HK-2 (cell line): Measurements from ENCODE around the gene DIP2C.
"Not testable (repeated sequence)": the region's sequence is repeated elsewhere in the genome, so short reads cannot be mapped to it uniquely, and the experiment has no call there.

Source experiments
- DNase-seq: peaks from one replicate; pipeline ENCODE4 v3.0.0-alpha.2; 2018; ENCODE audit not compliant: unreplicated experiment

The DIP2C gene

GRCh38 chr10:659688-660141, 29.8 kb downstream of the DIP2C start:
- no peak for DNase-seq

- not testable (repeated sequence) for DNase-seq
Measured at GRCh38 chr10:657816-658350, 31.6 kb downstream of the DIP2C start.

GRCh38 chr10:656883-657282, 32.6 kb downstream of the DIP2C start:
- DNase-seq = no peak

- DNase-seq = no peak
Measured at GRCh38 chr10:655184-655583, 34.3 kb downstream of the DIP2C start.

- DNase-seq = no peak
Measured at GRCh38 chr10:654647-654996, 34.8 kb downstream of the DIP2C start.

- DNase-seq = no peak
Measured at GRCh38 chr10:653991-654646, 35.3 kb downstream of the DIP2C start.

- DNase-seq = not testable (repeated sequence)
Measured at GRCh38 chr10:652832-653459, 36.5 kb downstream of the DIP2C start.

GRCh38 chr10:652233-652632, 37.2 kb downstream of the DIP2C start:
- DNase-seq = no peak

- DNase-seq = no peak
Measured at GRCh38 chr10:651692-652091, 37.8 kb downstream of the DIP2C start.

- DNase-seq = no peak
Measured at GRCh38 chr10:650886-651615, 38.4 kb downstream of the DIP2C start.

- no peak for DNase-seq
Measured at GRCh38 chr10:650441-650851, 39.0 kb downstream of the DIP2C start.

- DNase-seq = no peak
Measured at GRCh38 chr10:649798-650440, 39.5 kb downstream of the DIP2C start.

GRCh38 chr10:649445-649797, 40.0 kb downstream of the DIP2C start:
- DNase-seq = no peak

GRCh38 chr10:647019-647418, 42.4 kb downstream of the DIP2C start:
- DNase-seq = not testable (repeated sequence)

GRCh38 chr10:646118-646524, 43.3 kb downstream of the DIP2C start:
- no peak for DNase-seq

GRCh38 chr10:644943-645334, 44.5 kb downstream of the DIP2C start:
- DNase-seq = no peak

GRCh38 chr10:644076-644942, 45.2 kb downstream of the DIP2C start:
- DNase-seq = no peak

GRCh38 chr10:642186-642890, 47.1 kb downstream of the DIP2C start:
- no peak for DNase-seq

- no peak for DNase-seq
Measured at GRCh38 chr10:641149-642010, 48.1 kb downstream of the DIP2C start.

- DNase-seq = no peak
Measured at GRCh38 chr10:640673-641045, 48.8 kb downstream of the DIP2C start.
